Aorta (tissue), 5 donors: ENCODE results near the gene RNF150. TPM values are rescaled to one million over a fixed set of nuclear protein-coding genes. Genes with fewer than 3 reads are reported as not detected.

Experiments used
- ATAC-seq: fragments of 200-7000 bp; cut with Tn5 transposase; one replicate; pipeline ENCODE4 v1.9.1; 2022; ENCODE audit warnings: moderate library complexity; ENCODE audit not compliant: low FRiP score
- DNase-seq, 2 donors: peaks; one replicate each; pipeline ENCODE4 v3.0.0-alpha.2; 2020
- H3K27ac ChIP-seq, 2 donors: one replicate each; pipeline ENCODE4 v1.5.1; 2013; ENCODE audit warnings: low read length in 2 of 2, mild to moderate bottlenecking in 2 of 2, moderate library complexity in 2 of 2, control low read depth in 1 of 2, inconsistent platforms in 1 of 2, low read depth in 1 of 2
- H3K27me3 ChIP-seq, 2 donors: one replicate each; pipeline ENCODE4 v1.6.1; 2013; ENCODE audit warnings: control low read depth in 1 of 2, low read length in 1 of 2, mild to moderate bottlenecking in 1 of 2, moderate library complexity in 1 of 2; ENCODE audit not compliant: insufficient read depth in 2 of 2, control insufficient read depth in 1 of 2
- H3K36me3 ChIP-seq, 2 donors: one replicate each; pipeline ENCODE4 v1.6.1; 2013; ENCODE audit warnings: control low read depth in 1 of 2, low read length in 1 of 2, mild to moderate bottlenecking in 1 of 2; ENCODE audit not compliant: insufficient read depth in 2 of 2, control insufficient read depth in 1 of 2
- H3K4me1 ChIP-seq, 2 donors: one replicate each; pipeline ENCODE4 v1.6.1; 2013; ENCODE audit warnings: low read length in 2 of 2, control low read depth in 1 of 2, mild to moderate bottlenecking in 1 of 2, moderate library complexity in 1 of 2; ENCODE audit not compliant: insufficient read depth in 2 of 2, control insufficient read depth in 1 of 2
- H3K4me3 ChIP-seq, 2 donors: one replicate each; pipeline ENCODE4 v1.5.1; 2013; ENCODE audit warnings: low read length in 2 of 2, control low read depth in 1 of 2, mild to moderate bottlenecking in 1 of 2
- H3K9me3 ChIP-seq: one replicate; pipeline ENCODE4 v1.6.1; 2013; ENCODE audit warnings: mild to moderate bottlenecking, low read length; ENCODE audit not compliant: control insufficient read depth
- WGBS, 2 donors: extraction: QIAGEN DNeasy Blood & Tissue Kit; methylation state at CpG; one replicate each; pipeline ENCODE4 v1.1.7; 2013; 5-methylcytosine and 5-hydroxymethylcytosine counted together
- intact Hi-C, 2 donors: fragments of 100-400 bp; cut with DNase I; formaldehyde crosslinking; loops; one replicate each; pipeline versions ENCODE4 v1.14.2 to v1.15.0; 2022
- polyA plus RNA-seq, 2 donors: library from polyadenylated mRNA; stranded (reverse); fragments of 200-250 nt; gene quantifications; one replicate each; pipeline ENCODE4 v1.2.3, GENCODE V29; 2013
- total RNA-seq, 2 donors: library from RNA; stranded (reverse); fragmentation: NEBNext Ultra II Directional; extraction: Animal tissue kit (Norgen Biotek cat#: 25700); gene quantifications; one replicate each; pipeline ENCODE4 v1.2.1, GENCODE V29; 2021
- donor health status: healthy with polysubstance abuse.
- donor health status: Bipolar disorder and iron deficiency.
- donor health status: DM: no; HTN: no; CAD: no.
- donor health status: DM: no; HTN: no; CAD: no.
- donor health status: DM: yes; HTN: yes; CAD: no.

The RNF150 gene
- total and polyA plus RNA-seq, 4 donors = 2.0 to 22.8 (median 10.6) TPM

GRCh38 chr4:141075553-141075952 is 57.7 kb downstream of the RNF150 start:
- H3K36me3 ChIP-seq = no peaks in the 10 kb centered on the region
- H3K4me1 ChIP-seq = peaks cover 5 to 7% of the 10 kb centered on the region in 2 donors
- no peaks in the 10 kb centered on the region for H3K9me3 ChIP-seq
- no peak overlapping the region for H3K4me3 ChIP-seq
- DNase-seq (no peak), ATAC-seq (no peak)
- H3K27me3 ChIP-seq = no peaks in the 10 kb centered on the region
- H3K27ac ChIP-seq = no peak overlapping the region
- intact Hi-C loops = no loop called here

- H3K4me3 ChIP-seq = no peak overlapping the region
- H3K27ac ChIP-seq = no peak overlapping the region
- no peaks in the 10 kb centered on the region for H3K36me3 ChIP-seq
- no peaks in the 10 kb centered on the region for H3K9me3 ChIP-seq
- ATAC-seq (peak; percentile 56), DNase-seq (no peak)
- no peaks in the 10 kb centered on the region for H3K27me3 ChIP-seq
- peaks cover 3 to 7% of the 10 kb centered on the region in 2 donors for H3K4me1 ChIP-seq
- WGBS, 2 donors = 56 to 79% methylated on average over 4 of the region's 4 CpGs
- intact Hi-C loops = no loop called here
Observed at GRCh38 chr4:141074098-141074878, 59.0 kb downstream of the RNF150 start.

- intact Hi-C loops = no loop called here
Observed at GRCh38 chr4:141066690-141067089, 66.6 kb downstream of the RNF150 start.

GRCh38 chr4:141065872-141066271 is 67.4 kb downstream of the RNF150 start:
- no peaks in the 10 kb centered on the region for H3K9me3 ChIP-seq
- no peak overlapping the region for H3K4me3 ChIP-seq
- H3K36me3 ChIP-seq = no peaks in the 10 kb centered on the region
- ATAC-seq (no peak), DNase-seq (no peak)
- H3K27me3 ChIP-seq = no peaks in the 10 kb centered on the region
- H3K4me1 ChIP-seq = no peaks in the 10 kb centered on the region
- H3K27ac ChIP-seq = no peak overlapping the region
- intact Hi-C loops = no loop called here
- 93 to 95% methylated on average over 3 of the region's 3 CpGs for WGBS, 2 donors

More at GRCh38 chr4:141066690-141067089, 66.6 kb downstream of the RNF150 start:
- no peaks in the 10 kb centered on the region for H3K4me1 ChIP-seq
- ATAC-seq = no peak
- no peaks in the 10 kb centered on the region for H3K27me3 ChIP-seq
- no peak overlapping the region for H3K27ac ChIP-seq
- no peaks in the 10 kb centered on the region for H3K36me3 ChIP-seq
- no peaks in the 10 kb centered on the region for H3K9me3 ChIP-seq
- no peak for DNase-seq
- no peak overlapping the region for H3K4me3 ChIP-seq
- 93 to 96% methylated on average over 3 of the region's 3 CpGs for WGBS, 2 donors

GRCh38 chr4:141062651-141063050 is 70.6 kb downstream of the RNF150 start:
- Histone ChIP-seq H3K4me3 (no peak overlapping the region), H3K27me3 (no peaks in the 10 kb centered on the region), H3K4me1 (no peaks in the 10 kb centered on the region), H3K9me3 (no peaks in the 10 kb centered on the region), H3K36me3 (no peaks in the 10 kb centered on the region), H3K27ac (no peak overlapping the region)
- DNase-seq (no peak), ATAC-seq (no peak)
- WGBS, 2 donors = 86 to 91% methylated on average over 4 of the region's 4 CpGs
- intact Hi-C loops = no loop called here

- no peaks in the 10 kb centered on the region for H3K27me3 ChIP-seq
- no peaks in the 10 kb centered on the region for H3K36me3 ChIP-seq
- no peaks in the 10 kb centered on the region for H3K9me3 ChIP-seq
- WGBS, 2 donors = 78 to 82% methylated on average over 4 of the region's 4 CpGs
- ATAC-seq = no peak
- DNase-seq = no peak
- intact Hi-C loops = no loop called here
- no peak overlapping the region for H3K27ac ChIP-seq
- no peak overlapping the region for H3K4me3 ChIP-seq
- no peaks in the 10 kb centered on the region for H3K4me1 ChIP-seq
Observed at GRCh38 chr4:141058591-141059512, 74.4 kb downstream of the RNF150 start.

GRCh38 chr4:141057582-141057981 is 75.7 kb downstream of the RNF150 start:
- no peaks in the 10 kb centered on the region for H3K4me1 ChIP-seq
- no peak for ATAC-seq
- H3K4me3 ChIP-seq = no peak overlapping the region

GRCh38 chr4:141056473-141056872 is 76.8 kb downstream of the RNF150 start:
- no peaks in the 10 kb centered on the region for H3K27me3 ChIP-seq
- H3K27ac ChIP-seq = no peak overlapping the region
- H3K4me3 ChIP-seq = no peak overlapping the region
- no peaks in the 10 kb centered on the region for H3K36me3 ChIP-seq
- DNase-seq (no peak), ATAC-seq (no peak)
- H3K9me3 ChIP-seq = no peaks in the 10 kb centered on the region
- intact Hi-C loops = no loop called here
- WGBS, 2 donors = 93 to 97% methylated on average over 3 of the region's 3 CpGs
- H3K4me1 ChIP-seq = no peaks in the 10 kb centered on the region

More at GRCh38 chr4:141057582-141057981, 75.7 kb downstream of the RNF150 start:
- 92 to 96% methylated on average over 2 of the region's 2 CpGs for WGBS, 2 donors
- intact Hi-C loops = no loop called here
- Histone ChIP-seq H3K36me3 (no peaks in the 10 kb centered on the region), H3K27ac (no peak overlapping the region), H3K27me3 (no peaks in the 10 kb centered on the region), H3K9me3 (no peaks in the 10 kb centered on the region)
- DNase-seq = no peak
